H9 (cell line): ENCODE measurements around the gene MXI1. TPM values are rescaled to one million over a fixed set of nuclear protein-coding genes. Genes with fewer than 3 reads are reported as not detected.

Experiments used
- DNase-seq: peaks from one replicate; pipeline ENCODE4 v3.0.0-alpha.2; 2017
- H2AFZ ChIP-seq: one replicate; pipeline ENCODE4 v1.6.1; 2013; ENCODE audit warnings: mild to moderate bottlenecking, low read length, control low read depth, moderate library complexity
- H2AK5ac ChIP-seq: 2 replicates; pipeline ENCODE4 v1.6.1; 2013; ENCODE audit warnings: low read length, control low read depth, mixed read lengths; ENCODE audit not compliant: insufficient read length
- H2BK120ac ChIP-seq: one replicate; pipeline ENCODE4 v1.6.1; 2013; ENCODE audit warnings: low read depth, mild to moderate bottlenecking, low read length, control low read depth, inconsistent platforms; ENCODE audit not compliant: poor library complexity, severe bottlenecking
- H2BK12ac ChIP-seq: 2 replicates; pipeline ENCODE4 v1.6.1; 2013; ENCODE audit warnings: low read length, control low read depth, mixed read lengths, low read depth; ENCODE audit not compliant: insufficient read length
- H2BK15ac ChIP-seq: 2 replicates; pipeline ENCODE4 v1.6.1; 2013; ENCODE audit warnings: low read depth, low read length, control low read depth
- H2BK20ac ChIP-seq: one replicate; pipeline ENCODE4 v1.6.1; 2013; ENCODE audit warnings: low read depth, mild to moderate bottlenecking, low read length, control low read depth, inconsistent platforms; ENCODE audit not compliant: poor library complexity, severe bottlenecking
- H2BK5ac ChIP-seq: 2 replicates; pipeline ENCODE4 v1.6.1; 2013; ENCODE audit warnings: low read length, control low read depth, mixed read lengths; ENCODE audit not compliant: insufficient read length
- H3K14ac ChIP-seq: 2 replicates; pipeline ENCODE4 v1.6.1; 2013; ENCODE audit warnings: low read length, control low read depth; ENCODE audit not compliant: insufficient read depth
- H3K18ac ChIP-seq: 2 replicates; pipeline ENCODE4 v1.6.1; 2013; ENCODE audit warnings: low read depth, mild to moderate bottlenecking, mixed read lengths, low read length, control low read depth; ENCODE audit not compliant: insufficient read length
- H3K23ac ChIP-seq: 2 replicates; pipeline ENCODE4 v1.6.1; 2013; ENCODE audit warnings: low read length, control low read depth, mixed read lengths, low read depth; ENCODE audit not compliant: insufficient read length
- H3K23me2 ChIP-seq: 2 replicates; pipeline ENCODE4 v1.6.1; 2013; ENCODE audit warnings: low read depth, mild to moderate bottlenecking, mixed read lengths, low read length, control low read depth; ENCODE audit not compliant: insufficient read length, poor library complexity, severe bottlenecking
- H3K27ac ChIP-seq: 2 replicates; pipeline ENCODE4 v1.5.1; 2013; ENCODE audit warnings: low read length, control low read depth, mixed read lengths, low read depth; ENCODE audit not compliant: insufficient read length
- H3K27me3 ChIP-seq: 2 replicates; pipeline ENCODE4 v1.6.1; 2013; ENCODE audit warnings: low read length, control low read depth, inconsistent platforms; ENCODE audit not compliant: insufficient read depth
- H3K4ac ChIP-seq: 2 replicates; pipeline ENCODE4 v1.6.1; 2013; ENCODE audit warnings: low read depth, mild to moderate bottlenecking, control low read depth, inconsistent platforms, low read length, moderate library complexity
- H3K4me1 ChIP-seq: 2 replicates; pipeline ENCODE4 v1.6.1; 2013; ENCODE audit warnings: low read length, control low read depth, inconsistent platforms; ENCODE audit not compliant: insufficient read depth
- H3K4me2 ChIP-seq: 2 replicates; pipeline ENCODE4 v1.6.1; 2013; ENCODE audit warnings: low read length, control low read depth, mixed read lengths; ENCODE audit not compliant: insufficient read length, insufficient read depth
- H3K56ac ChIP-seq: 2 replicates; pipeline ENCODE4 v1.6.1; 2013; ENCODE audit warnings: low read depth, mild to moderate bottlenecking, mixed read lengths, low read length, control low read depth; ENCODE audit not compliant: insufficient read length
- H3K79me1 ChIP-seq: 2 replicates; pipeline ENCODE4 v1.6.1; 2013; ENCODE audit warnings: low read depth, mild to moderate bottlenecking, moderate library complexity, low read length, control low read depth, inconsistent platforms; ENCODE audit not compliant: insufficient read depth, poor library complexity, severe bottlenecking
- H3K79me2 ChIP-seq: 2 replicates; pipeline ENCODE4 v1.6.1; 2013; ENCODE audit warnings: low read length, control low read depth, inconsistent platforms; ENCODE audit not compliant: insufficient read depth
- H3K9ac ChIP-seq: 2 replicates; pipeline ENCODE4 v1.6.1; 2013; ENCODE audit warnings: low read length, control low read depth, mixed read lengths; ENCODE audit not compliant: insufficient read length; ENCODE audit errors: extremely low read depth
- H3K9me3 ChIP-seq: one replicate; pipeline ENCODE4 v1.6.1; 2013; ENCODE audit warnings: low read depth, low read length, inconsistent platforms; ENCODE audit not compliant: control insufficient read depth
- H3T11ph ChIP-seq: one replicate; pipeline ENCODE4 v1.6.1; 2013; ENCODE audit warnings: mild to moderate bottlenecking, low read length, control low read depth, inconsistent platforms
- H4K20me1 ChIP-seq: one replicate; pipeline ENCODE4 v1.6.1; 2013; ENCODE audit not compliant: control insufficient read depth, insufficient read length, insufficient read depth
- H4K5ac ChIP-seq: 2 replicates; pipeline ENCODE4 v1.6.1; 2013; ENCODE audit warnings: low read depth, mild to moderate bottlenecking, mixed read lengths, low read length, control low read depth; ENCODE audit not compliant: insufficient read length
- H4K8ac ChIP-seq: replicated peaks from 2 replicates; pipeline ENCODE4 v1.6.1; 2013; ENCODE audit warnings: low read length, control low read depth, mixed read lengths, low read depth; ENCODE audit not compliant: insufficient read length
- H4K91ac ChIP-seq: 2 replicates; pipeline ENCODE4 v1.6.1; 2013; ENCODE audit warnings: low read depth, mild to moderate bottlenecking, moderate library complexity, mixed read lengths, low read length, control low read depth; ENCODE audit not compliant: insufficient read length
- H3K27ac Mint-ChIP-seq, 3 experiments: 2 replicates in 2 of 3; 3 replicates in 1 of 3; pipeline ENCODE4 v1.8.0; 2020 to 2021; ENCODE audit warnings: mixed read lengths in 3 of 3, mild to moderate bottlenecking in 1 of 3, moderate library complexity in 1 of 3
- H3K27me3 Mint-ChIP-seq: 2 replicates; pipeline ENCODE4 v1.8.0; 2021; ENCODE audit warnings: low read depth, mild to moderate bottlenecking, moderate library complexity, mixed read lengths
- H3K36me3 Mint-ChIP-seq, 3 experiments: 2 replicates in 2 of 3; 3 replicates in 1 of 3; pipeline ENCODE4 v1.8.0; 2020 to 2021; ENCODE audit warnings: low read depth in 3 of 3, mixed read lengths in 3 of 3; ENCODE audit not compliant: insufficient read depth in 1 of 3
- H3K4me1 Mint-ChIP-seq, 2 experiments: 2 replicates each; pipeline ENCODE4 v1.8.0; 2020; ENCODE audit warnings: mixed read lengths in 2 of 2
- H3K4me3 Mint-ChIP-seq, 2 experiments: 2 replicates in 1 of 2; 3 replicates in 1 of 2; pipeline ENCODE4 v1.8.0; 2020 to 2021; ENCODE audit warnings: mild to moderate bottlenecking in 2 of 2, mixed read lengths in 2 of 2, moderate library complexity in 1 of 2
- H3K9me3 Mint-ChIP-seq, 2 experiments: 2 replicates in 1 of 2; 3 replicates in 1 of 2; pipeline ENCODE4 v1.8.0; 2020; ENCODE audit warnings: mild to moderate bottlenecking in 2 of 2, mixed read lengths in 2 of 2, moderate library complexity in 1 of 2
- WGBS: extraction: QIAGEN DNeasy Blood & Tissue Kit; methylation state at CpG from one replicate; pipeline ENCODE4 v1.1.7; 2013; ENCODE audit warnings: missing lambda C conversion rate, low lambda C conversion rate, mixed read lengths; ENCODE audit not compliant: insufficient read length; ENCODE audit errors: extremely low coverage; 5-methylcytosine and 5-hydroxymethylcytosine counted together
- total RNA-seq: library from RNA; stranded (reverse); gene quantifications from 2 replicates; pipeline ENCODE4 v1.2.1, GENCODE V29; 2021
- TF ChIP-seq, protein P1 (sequence below): fragments of 200-600 bp; sonication (generic); conservative IDR thresholded peaks from 3 replicates; pipeline ENCODE4 v1.8.0; 2021; ENCODE audit warnings: antibody characterized with exemption, mild to moderate bottlenecking

The MXI1 gene
- total RNA-seq, 1 experiment from 2014 or later, result 5.6 TPM

DNA sequence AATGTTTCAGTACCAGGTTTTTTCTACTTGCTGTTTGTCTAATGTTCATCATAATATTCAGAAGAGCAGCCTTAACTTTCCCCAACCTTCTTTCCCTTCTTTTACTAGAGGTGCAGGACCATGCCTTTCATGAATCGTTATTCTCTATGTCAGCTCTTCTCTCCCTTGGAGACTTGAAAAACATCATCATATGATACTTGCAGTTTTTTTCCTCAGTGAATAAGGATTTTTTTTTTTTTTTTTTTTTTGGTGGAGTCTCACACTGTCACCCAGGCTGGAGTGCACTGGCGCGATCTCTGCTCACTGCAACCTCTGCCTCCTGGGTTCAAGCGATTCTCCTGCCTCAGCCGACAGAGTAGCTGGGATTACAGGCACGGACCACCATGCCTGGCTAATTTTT, 67.2 kb downstream of the MXI1 start:
- WGBS, result no CpG with 5 or more reads among the region's 6 CpGs

More for the DNA sequence above, 67.2 kb downstream of the MXI1 start:
- Histone ChIP-seq H2AK5ac (no peak overlapping the region), H3T11ph (no peak overlapping the region), H4K5ac (no peak overlapping the region), H3K4me1 (no peaks in the 10 kb centered on the region), H2BK12ac (no peak overlapping the region), H2BK5ac (no peak overlapping the region), H2BK120ac (no peak overlapping the region), H3K79me1 (no peaks in the 10 kb centered on the region), H3K9me3 (no peaks in the 10 kb centered on the region), H2BK15ac (no peak overlapping the region), H3K56ac (no peak overlapping the region), H4K8ac (no peak overlapping the region), H3K79me2 (no peaks in the 10 kb centered on the region), H2AFZ (no peak overlapping the region), H3K4me2 (no peak overlapping the region), H4K20me1 (no peaks in the 10 kb centered on the region), H3K9ac (no peak overlapping the region), H4K91ac (no peak overlapping the region), H3K23me2 (no peaks in the 10 kb centered on the region), H3K23ac (no peak overlapping the region), H3K18ac (no peak overlapping the region), H3K14ac (no peak overlapping the region), H3K27ac (no peak overlapping the region), H2BK20ac (no peak overlapping the region), H3K27me3 (no peaks in the 10 kb centered on the region), H3K4ac (no peak overlapping the region)
- peaks cover 12 to 14% of the 10 kb centered on the region in 2 experiments for H3K4me1 Mint-ChIP-seq
- no peaks in the 10 kb centered on the region; the same call in 1 of the 2 replicates for H3K27me3 Mint-ChIP-seq
- no peaks in the 10 kb centered on the region for H3K9me3 Mint-ChIP-seq
- no peak for DNase-seq
- H3K4me3 Mint-ChIP-seq, result no peak overlapping the region
- no peaks in the 10 kb centered on the region for H3K36me3 Mint-ChIP-seq
- no peak overlapping the region for H3K27ac Mint-ChIP-seq
- TF ChIP-seq, protein P1, sequence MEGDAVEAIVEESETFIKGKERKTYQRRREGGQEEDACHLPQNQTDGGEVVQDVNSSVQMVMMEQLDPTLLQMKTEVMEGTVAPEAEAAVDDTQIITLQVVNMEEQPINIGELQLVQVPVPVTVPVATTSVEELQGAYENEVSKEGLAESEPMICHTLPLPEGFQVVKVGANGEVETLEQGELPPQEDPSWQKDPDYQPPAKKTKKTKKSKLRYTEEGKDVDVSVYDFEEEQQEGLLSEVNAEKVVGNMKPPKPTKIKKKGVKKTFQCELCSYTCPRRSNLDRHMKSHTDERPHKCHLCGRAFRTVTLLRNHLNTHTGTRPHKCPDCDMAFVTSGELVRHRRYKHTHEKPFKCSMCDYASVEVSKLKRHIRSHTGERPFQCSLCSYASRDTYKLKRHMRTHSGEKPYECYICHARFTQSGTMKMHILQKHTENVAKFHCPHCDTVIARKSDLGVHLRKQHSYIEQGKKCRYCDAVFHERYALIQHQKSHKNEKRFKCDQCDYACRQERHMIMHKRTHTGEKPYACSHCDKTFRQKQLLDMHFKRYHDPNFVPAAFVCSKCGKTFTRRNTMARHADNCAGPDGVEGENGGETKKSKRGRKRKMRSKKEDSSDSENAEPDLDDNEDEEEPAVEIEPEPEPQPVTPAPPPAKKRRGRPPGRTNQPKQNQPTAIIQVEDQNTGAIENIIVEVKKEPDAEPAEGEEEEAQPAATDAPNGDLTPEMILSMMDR, result no peak
